ENCODE results near the gene TAOK2. TPM values are rescaled to one million over a fixed set of nuclear protein-coding genes. Genes with fewer than 3 reads are reported as not detected.
"Not testable (repeated sequence)": the region's sequence is repeated elsewhere in the genome, so short reads cannot be mapped to it uniquely, and the experiment has no call there.

Gene TAOK2
- polyA plus RNA-seq (ENCODE audit: insufficient read length in 4 of 4) = 10 to 100 TPM; 35.4 to 60.5 (median 52.2) TPM

DNA sequence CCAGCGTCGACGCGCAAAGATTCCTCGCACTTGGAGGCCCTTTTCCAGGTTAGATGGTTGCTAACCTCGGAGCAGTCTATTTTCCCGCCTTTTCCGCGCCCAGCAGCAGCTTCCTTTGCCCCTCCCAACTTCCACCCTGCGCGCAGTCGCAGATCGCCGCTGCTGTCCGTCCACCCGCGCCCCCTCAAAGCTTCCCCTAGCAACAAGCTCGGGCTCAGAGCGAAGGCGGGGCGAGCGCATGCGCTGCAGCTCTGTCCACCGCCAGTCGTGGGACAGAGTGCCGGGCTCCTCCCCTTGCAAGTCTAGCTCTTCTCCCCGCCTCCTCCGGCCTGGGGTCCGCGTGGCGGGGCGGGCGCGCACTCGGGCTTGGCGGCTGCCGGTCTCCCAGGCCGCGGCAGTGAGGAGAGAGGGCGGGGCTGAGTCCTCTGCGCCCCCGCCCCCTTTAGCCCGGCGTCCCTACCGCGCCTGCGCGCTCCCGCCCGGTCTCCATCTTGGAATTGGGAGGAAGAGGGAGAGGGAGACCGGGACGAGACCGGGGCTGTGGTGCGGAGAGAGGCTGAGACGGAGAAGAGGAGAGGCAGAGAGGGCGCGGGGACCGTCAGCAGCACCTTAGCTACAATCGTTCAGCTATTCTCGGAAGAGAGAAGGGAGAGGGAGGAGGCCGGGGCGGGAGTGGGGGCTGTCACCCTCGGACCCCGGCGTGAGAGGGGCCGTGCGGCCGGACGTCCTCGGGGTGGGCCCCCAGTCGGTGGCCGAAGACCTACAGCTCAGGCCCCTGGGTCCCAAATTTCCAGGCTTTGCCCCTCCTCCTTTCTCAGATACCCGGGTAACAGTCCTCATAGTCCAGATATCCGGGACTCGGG, at the start of gene TAOK2:
TAOK2 (plus strand) TSS at position 485 of the 863 bp plus-strand sequence. CDS start 3,905 bp downstream, outside the sequence.
- peak; percentile 92 to 98 (median 97) for DNase-seq (ENCODE audit: low read depth in 4 of 4, low spot score in 2 of 4)

DNA sequence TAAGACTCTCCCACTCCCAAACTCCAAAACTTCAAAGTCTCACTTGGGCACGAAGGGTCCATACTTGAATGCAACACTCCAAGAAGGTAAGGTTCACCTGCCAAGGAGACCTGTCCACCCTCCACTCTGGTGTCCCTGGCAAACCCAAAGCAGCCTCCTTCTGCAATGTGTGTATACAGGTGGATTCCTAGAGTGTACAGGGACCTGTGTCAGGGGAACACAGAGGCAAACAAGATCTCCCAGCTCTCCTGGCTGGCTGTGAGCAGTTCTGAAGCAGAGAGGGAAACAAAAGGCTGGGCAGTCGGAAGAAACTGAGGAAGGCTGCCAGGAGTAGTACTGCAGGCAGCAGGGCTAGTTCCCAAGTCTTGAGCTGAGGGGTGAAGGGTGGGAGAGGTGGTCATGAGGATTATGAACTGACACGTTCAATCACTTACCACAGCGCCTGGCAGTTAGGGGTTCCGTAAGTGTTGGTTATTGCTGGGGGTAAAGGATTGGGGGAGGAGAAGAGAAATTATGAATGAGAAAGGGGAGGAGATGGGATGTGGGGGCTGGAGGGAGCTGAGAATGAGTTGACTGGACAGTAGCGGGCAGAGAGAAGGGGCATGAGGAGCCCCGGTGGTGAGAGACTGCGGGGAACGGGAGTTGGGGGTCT, 48.4 kb upstream of the TAOK2 start:
- DNase-seq (ENCODE audit: low read depth in 4 of 4, low spot score in 2 of 4) = no peak

DNA sequence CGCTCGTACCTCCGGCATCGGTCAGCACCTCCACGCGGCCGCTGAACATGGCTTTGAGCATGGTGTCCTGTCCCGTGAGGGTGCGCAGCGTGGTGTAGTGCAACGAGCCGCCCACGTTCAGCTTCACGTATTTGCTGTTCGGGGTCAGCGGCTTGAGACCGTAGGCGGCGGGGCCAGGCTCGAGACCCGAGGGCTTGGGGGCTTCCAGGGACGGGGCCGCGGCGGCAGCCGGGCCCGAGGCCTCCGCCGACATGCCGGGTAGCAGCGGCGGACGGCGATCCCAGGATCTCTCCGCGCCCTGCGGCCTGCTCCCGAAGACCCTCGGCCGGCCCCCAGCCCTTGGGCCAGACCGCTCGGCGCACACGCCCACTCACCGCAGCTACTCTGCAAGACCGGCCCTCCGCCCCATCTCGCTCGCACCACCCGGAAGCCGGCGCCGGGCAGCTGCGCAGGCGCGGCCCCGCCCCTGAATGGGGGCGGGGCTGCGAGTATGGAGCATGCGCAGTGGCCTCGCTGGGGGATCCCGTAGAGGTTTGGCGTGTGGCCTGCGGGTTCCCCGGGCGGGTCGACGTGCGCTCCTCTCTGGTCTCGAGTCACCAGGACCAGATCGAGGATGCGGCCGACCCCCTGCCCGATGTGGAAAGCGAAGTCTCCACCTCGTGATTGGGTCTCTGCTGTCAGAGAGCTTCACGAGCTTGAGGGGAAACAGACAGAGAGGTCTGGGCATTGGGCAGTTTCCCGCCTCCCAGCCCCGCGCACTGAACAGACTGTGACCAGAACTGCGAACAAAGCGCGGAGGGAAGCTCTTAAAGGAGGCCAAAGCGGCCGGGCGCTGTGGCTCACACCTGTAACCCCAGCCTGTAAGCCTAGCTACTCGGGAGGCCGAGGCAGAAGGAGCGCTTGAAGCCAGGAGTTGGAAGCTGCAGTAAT, 47.6 kb upstream of the TAOK2 start, which contains the start of gene KCTD13:
KCTD13 (minus strand) TSS at position 446 of the 930 bp plus-strand sequence; CDS start at position 253, 193 bp downstream.
- DNase-seq (ENCODE audit: low read depth in 4 of 4, low spot score in 2 of 4) = peak; percentile 81 to 89 (median 86)

DNA sequence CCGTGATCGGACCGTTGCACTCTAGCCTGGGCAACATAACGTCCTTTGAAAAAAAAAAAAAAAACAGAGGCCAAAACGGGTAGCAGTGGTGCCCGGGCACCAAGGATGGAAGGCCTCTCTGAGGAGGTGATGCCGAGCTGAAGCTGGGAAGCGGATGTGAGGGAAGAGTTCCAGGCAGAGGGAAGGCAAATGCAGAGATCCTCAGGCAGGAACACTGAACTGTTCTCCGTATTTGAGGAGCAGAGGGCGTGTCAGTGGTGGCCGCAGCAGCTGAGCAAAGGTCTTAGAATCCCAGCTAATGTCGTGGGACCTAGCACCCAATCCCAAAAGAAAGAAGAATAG, 47.0 kb upstream of the TAOK2 start:
- peak in 1 of 4 donors; percentile 38 for DNase-seq (ENCODE audit: low read depth in 4 of 4, low spot score in 2 of 4)

DNA sequence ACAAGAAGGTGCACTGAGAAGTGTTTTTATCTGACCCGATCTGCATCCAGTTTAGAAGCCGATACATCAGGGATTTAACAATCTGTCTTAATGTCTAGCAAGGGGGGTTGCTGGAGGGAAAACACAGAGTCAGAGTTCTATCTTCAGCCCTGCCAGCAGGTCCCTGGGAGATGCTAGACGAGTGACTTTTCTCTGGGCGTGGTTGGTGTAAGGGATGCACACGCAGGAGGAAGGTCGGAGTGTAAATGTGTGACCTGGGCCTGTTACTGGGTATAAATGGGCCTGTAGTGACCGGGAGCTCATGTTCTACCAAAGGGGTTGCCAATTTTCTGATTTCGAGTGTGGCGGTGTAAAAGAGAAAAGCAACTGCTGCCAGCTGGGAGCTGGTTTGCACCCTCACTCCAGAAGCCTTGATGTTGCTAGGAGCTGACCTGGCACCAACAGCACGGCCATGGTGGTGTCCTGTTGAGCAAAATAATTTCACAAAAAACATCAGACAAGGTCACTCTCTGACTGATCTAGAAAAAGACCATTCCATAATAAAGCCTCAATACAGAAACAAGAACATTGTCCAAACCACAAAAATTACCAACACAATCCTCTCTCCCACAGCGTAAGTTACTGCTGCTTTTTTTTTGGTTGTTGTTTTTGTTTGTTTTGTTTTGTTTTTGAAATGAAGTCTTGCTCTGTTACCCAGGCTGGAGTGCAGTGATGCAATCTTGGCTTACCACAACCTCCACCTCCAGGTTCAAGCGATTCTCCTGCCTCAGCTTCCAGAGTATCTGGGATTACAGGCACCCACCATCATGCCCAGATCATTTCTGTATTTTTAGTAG, 46.4 kb upstream of the TAOK2 start:
- no peak for DNase-seq (ENCODE audit: low read depth in 4 of 4, low spot score in 2 of 4)

DNA sequence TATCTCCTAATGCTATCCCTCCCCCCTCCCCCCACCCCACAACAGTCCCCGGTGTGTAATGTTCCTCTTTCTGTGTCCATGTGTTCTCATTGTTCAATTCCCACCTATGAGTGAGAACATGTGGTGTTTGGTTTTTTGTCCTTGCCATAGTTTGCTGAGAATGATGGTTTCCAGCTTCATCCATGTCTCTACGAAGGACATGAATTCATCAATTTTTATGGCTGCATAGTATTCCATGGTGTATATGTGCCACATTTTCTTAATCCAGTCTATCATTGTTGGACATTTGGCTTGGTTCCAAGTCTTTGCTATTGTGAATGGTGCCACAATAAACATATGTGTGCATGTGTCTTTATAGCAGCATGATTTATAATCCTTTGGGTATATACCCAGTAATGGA, 41.9 kb upstream of the TAOK2 start:
- not testable (repeated sequence) for DNase-seq (ENCODE audit: low read depth in 4 of 4, low spot score in 2 of 4)

DNA sequence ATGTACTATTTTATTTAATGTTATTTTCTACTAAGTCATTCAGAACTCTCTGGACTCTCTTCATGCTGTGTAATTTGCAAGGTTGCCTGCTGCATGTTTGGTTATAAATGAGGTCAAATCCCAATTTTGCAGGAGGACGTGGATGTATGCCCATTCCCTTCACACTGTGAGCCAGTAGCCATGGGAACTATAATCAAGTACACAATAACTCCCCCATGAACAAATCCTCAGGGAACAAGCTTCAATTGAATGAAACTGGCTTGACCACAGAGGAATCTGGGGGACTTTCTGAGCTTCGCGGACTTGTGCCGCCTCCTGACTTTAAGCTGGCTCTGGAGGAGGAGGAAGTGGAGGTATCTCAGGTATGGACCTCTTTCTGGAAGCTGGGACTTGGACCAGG, 33.0 kb upstream of the TAOK2 start:
- DNase-seq (ENCODE audit: low read depth in 4 of 4, low spot score in 2 of 4) = no peak

DNA sequence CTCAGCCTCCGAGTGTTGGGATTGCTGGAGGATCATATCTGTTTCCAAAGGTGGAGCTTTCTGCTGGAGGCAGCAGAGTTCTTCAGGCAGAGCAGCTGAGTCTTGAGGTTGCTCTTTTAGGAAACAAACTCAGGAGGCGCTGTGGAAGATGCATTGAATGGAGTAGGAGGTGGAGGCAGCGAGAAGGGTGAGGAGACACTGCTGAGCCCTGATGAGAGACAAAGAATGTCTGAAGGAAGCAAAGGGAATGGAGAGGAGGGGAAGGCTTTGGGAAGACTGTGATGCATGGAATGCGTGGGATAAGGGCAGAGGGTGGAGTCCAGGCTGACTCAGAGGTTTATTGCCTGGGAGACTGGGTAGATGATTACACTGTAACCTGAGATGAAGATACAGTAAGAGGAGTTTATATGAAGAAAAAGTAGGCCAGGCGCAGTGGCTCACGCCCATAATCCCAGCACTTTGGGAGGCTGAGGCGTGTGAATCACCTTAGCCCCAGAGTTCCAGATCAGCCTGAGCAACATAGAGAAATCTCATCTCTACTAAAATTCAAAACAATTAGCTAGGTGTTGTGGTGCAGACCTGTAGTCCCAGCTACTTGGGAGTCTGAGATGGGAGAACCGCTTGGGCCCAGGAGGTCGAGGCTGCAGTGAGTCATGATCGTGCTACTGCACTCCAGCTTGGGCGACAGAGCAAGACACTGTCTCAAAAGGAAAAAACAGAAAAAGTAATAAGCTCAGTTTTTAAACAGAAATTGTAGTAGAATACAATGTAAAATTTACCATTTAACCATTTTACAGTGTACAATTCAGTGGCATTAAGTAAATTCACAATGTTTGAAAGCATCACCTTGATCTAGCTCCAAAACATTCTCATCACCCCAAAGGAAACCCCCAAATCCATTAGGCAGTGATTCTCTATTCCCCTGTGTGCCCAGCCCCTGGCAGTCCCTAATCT, 29.5 kb upstream of the TAOK2 start:
- peak in 3 of 4 donors; percentile 62 to 77 (median 68) for DNase-seq (ENCODE audit: low read depth in 4 of 4, low spot score in 2 of 4)

DNA sequence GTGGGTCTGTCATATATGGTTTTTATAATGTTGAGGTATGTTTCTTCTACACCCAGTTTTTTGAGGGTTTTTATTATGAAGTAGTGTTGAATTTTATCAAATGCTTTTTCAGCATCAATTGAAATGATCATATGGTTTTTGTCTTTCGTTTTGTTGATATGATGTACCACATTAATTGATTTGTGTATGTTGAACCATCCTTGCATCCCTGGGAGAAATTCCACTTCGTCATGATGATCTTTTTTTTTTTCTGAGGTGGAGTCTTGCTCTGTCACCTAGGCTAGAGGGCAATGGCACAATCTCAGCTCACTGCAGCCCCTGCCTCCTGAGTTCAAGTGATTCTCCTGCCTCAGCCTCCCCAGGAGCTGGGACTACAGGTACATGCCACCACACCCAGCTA, 25.8 kb upstream of the TAOK2 start:
- DNase-seq (ENCODE audit: low read depth in 4 of 4, low spot score in 2 of 4) = no peak

DNA sequence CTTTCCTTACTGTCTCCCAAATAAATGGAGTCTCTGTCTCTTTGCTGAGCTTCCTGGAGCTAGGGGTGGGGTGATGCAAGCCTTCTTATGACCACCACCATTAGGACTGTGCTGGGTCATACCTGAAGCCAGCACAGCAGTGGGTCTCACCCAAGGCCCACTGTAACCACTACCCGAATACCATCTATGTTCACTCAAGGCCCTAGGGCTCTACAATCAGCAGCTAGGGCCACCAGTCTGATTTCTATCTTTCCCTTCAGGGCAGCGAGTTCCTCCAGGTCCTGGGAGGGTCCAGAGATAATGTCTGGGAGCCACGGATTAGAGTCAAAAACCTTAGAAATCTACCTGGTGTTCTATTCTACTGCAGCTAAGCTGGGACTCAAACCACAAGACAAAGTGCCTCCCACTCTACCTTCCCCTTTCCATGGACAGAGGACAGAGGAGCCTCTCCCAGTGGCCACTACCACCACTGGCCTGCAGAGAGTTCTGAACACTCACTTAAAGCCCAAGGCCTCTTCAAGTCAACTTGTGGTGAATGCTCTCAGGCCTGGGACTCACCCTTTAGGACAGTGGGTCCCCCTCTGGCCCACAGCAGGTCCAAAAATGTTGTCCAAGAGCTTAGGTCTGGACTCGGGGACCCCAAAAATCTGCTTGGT, 22.7 kb upstream of the TAOK2 start:
- no peak for DNase-seq (ENCODE audit: low read depth in 4 of 4, low spot score in 2 of 4)

DNA sequence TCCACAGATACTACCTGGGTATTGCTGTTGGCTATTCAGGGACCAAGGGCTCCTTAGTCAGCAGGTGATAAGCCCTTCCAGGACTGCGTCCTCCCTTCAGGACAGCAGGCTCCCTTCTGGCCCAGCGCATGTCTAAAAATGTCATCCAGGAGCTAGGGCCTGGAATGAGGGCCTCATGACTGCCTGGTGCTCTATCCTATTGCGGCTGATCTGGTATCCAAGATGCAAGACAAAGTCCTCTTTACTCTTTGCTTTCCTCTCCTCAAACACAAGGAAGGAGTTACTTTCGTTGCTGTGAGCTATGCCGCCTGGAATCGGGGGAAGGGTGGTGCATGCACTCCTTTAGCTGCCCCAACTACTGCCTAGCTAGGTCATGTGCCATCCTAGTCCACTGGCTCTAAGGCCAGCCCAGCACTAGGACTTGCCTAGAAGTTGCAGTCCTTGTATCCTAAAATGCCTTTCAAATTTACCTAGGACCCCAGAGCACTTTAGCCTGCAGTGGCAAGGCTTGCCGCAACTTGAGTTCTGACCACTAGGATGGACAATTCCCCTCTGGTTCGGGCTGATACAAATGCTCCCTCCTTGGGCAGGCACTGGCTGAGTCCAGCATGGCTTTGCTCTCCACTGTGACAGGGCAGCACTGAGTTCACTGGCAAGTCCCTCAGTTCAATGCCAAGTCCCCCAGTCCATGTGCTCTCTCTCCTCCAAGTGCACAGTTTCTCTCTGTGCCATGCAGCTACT, 21.9 kb upstream of the TAOK2 start:
- DNase-seq (ENCODE audit: low read depth in 4 of 4, low spot score in 2 of 4) = no peak

DNA sequence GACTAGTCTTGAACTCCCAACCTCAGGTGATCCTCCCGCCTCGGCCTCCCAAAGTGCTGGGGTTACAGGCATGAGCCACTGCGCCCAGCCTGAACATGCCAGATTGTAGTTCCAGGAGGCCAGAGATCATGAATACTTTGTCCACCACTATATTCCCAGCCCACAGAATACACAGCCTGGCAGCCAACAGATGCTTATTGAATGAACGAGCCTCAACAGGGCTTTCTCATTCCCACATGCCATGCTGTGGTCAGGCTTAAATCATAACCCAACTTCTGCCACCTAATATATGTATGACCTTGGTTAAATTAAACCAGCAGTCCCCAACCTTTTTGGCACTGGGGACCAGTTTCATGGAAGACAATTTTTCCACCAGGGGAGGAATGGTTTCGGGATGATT, 14.9 kb upstream of the TAOK2 start:
- DNase-seq (ENCODE audit: low read depth in 4 of 4, low spot score in 2 of 4) = no peak

DNA sequence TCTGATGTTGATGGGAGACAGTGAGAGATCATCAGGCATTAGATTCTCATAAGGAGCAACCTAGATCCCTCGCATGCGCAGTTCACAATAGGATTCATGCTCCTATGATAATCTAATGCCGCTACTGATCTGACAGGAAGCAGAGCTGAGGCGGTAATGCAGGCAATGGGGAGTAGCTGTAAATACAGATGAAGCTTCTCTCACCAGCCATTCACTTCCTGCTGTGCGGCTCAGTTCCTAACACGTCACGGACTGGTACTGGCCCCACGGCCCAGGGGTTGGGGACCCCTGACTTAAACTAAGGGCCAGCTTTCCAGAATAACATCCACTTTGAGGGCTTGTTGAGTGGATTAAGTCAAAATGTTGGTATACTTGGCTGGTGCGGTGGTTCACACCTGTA, 14.4 kb upstream of the TAOK2 start:
- no peak for DNase-seq (ENCODE audit: low read depth in 4 of 4, low spot score in 2 of 4)

DNA sequence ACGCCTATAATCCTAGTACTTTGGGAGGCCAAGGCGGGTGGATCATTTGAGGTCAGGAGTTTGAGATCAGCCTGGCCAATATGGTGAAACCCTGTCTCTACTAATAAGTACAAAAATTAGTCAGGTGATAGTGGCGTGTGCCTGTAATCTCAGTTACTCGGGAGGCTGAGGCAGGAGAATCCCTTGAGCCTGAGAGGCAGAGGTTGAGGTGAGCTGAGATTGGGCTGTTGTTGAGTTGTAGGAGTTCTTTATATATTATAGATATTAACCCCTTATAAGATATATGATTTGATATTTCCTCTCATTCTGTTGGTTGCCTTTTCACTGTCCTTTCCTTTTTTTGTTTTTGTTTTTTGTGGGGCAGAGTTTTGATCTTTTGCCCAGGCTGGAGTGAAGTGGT, 13.8 kb upstream of the TAOK2 start:
- not testable (repeated sequence) for DNase-seq (ENCODE audit: low read depth in 4 of 4, low spot score in 2 of 4)

DNA sequence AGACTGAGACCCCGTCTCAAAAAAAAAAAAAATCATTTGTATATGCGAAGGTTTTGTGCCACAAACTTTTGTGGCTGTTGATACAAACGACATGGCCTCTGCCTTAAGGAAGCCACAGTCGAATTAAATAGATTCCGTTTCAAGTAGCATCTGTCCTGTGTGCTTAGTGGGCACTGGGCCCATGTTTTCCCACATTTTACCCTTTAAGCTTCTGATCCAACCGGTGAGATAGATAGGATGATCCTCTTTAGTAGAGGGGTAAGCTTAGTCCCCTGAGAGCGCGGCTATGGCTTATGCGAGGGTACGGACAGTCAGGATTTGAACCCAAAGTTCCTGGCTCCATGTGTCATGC, 12.6 kb upstream of the TAOK2 start:
- no peak for DNase-seq (ENCODE audit: low read depth in 4 of 4, low spot score in 2 of 4)

DNA sequence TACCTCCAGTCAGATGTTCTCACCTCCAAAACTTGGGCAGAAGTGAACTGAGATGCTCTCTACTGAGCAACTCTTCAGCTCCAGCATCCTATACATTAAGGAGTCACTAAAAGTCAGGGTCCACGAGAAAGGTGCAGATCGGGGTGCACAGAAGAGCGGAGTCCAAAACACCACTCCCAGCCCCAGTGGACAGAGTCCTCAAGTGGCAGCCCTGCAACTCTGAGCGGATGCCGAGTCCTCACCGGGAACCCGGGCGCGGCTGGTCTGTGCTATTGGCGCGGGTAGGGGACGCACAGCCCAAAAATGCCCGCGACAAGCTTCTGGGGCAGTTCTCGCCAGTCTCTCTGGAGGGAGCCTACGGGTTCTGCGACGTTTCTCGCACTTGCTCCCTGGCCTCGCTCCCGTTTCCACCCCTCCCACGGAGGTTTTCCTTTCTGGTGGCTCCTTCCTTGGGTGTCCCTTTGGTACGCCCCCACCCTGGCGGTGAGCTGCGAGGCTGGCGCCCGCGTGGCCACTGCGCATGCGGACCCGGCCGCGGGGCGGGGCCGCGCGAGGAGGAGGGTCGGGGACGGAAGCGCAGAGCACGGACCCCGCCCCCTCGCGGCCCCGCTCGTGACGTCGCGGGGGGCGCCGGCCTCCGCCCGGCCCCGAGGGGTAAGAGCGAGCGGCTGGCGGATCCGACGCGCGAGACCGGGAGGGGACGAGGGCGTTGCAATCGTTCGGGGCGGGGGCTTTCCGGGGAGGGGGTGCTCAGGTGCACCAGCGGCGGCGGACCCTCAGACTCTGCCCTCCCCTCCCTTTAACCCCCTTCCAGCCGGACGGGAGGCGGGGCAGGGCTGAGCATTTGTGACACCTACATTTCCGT, 12.0 kb upstream of the TAOK2 start, which contains the start of gene TMEM219:
TMEM219 (plus strand) TSS at position 601 of the 865 bp plus-strand sequence. CDS start 1,065 bp downstream, outside the sequence.
- DNase-seq (ENCODE audit: low read depth in 4 of 4, low spot score in 2 of 4) = peak; percentile 81 to 88 (median 86)
